Large intestine (tissue), 3 donors: ENCODE results near the gene PLA2G7. TPM values are rescaled to one million over a fixed set of nuclear protein-coding genes. Genes with fewer than 3 reads are reported as not detected.

ENCODE experiments used
- DNase-seq, 2 donors: peaks; one replicate each; pipeline versions ENCODE4 v3.0.0 to v3.0.0-alpha.2; 2013
- H3K27ac ChIP-seq: one replicate; pipeline ENCODE4 v1.5.1; 2013; ENCODE audit warnings: low read length
- H3K27me3 ChIP-seq: 2 replicates; pipeline ENCODE4 v1.6.1; 2013; ENCODE audit warnings: low read length; ENCODE audit not compliant: control insufficient read depth, insufficient read depth
- H3K36me3 ChIP-seq: 2 replicates; pipeline ENCODE4 v1.6.1; 2013; ENCODE audit warnings: low read length; ENCODE audit not compliant: control insufficient read depth, insufficient read depth
- H3K4me1 ChIP-seq: one replicate; pipeline ENCODE4 v1.6.1; 2013; ENCODE audit warnings: low read length; ENCODE audit not compliant: control insufficient read depth, insufficient read depth
- H3K4me3 ChIP-seq: one replicate; pipeline ENCODE4 v1.5.1; 2013; ENCODE audit warnings: low read length
- H3K9me3 ChIP-seq: one replicate; pipeline ENCODE4 v1.6.1; 2013; ENCODE audit warnings: mild to moderate bottlenecking, low read depth, low read length, moderate library complexity; ENCODE audit not compliant: control insufficient read depth
- WGBS: methylation state at CpG from one replicate; pipeline ENCODE4 v1.1.5; 2013; ENCODE audit warnings: low lambda C conversion rate; ENCODE audit not compliant: insufficient coverage; 5-methylcytosine and 5-hydroxymethylcytosine counted together
- polyA plus RNA-seq: library from polyadenylated mRNA; unstranded; fragments of 120-200 nt; gene quantifications from one replicate; pipeline ENCODE4 v1.2.1, GENCODE V29; 2013

The PLA2G7 gene
- polyA plus RNA-seq, 1 donor, result 1.1 TPM

- no peak for DNase-seq
- no peaks in the 10 kb centered on the region for H3K4me1 ChIP-seq
- H3K27ac ChIP-seq, result no peak overlapping the region
- peaks cover 15% of the 10 kb centered on the region for H3K9me3 ChIP-seq
- no peaks in the 10 kb centered on the region for H3K27me3 ChIP-seq
- H3K4me3 ChIP-seq, result no peak overlapping the region
- WGBS, result no CpG with 5 or more reads among the region's 3 CpGs
- no peaks in the 10 kb centered on the region for H3K36me3 ChIP-seq
Measured at GRCh38 chr6:46689657-46690056, 45.5 kb downstream of the PLA2G7 start.

- no peaks in the 10 kb centered on the region for H3K27me3 ChIP-seq
- no peaks in the 10 kb centered on the region for H3K36me3 ChIP-seq
- peaks cover 15% of the 10 kb centered on the region for H3K9me3 ChIP-seq
- H3K4me1 ChIP-seq, result no peaks in the 10 kb centered on the region
- no peak overlapping the region for H3K27ac ChIP-seq
- no peak for DNase-seq
- WGBS, result no CpG with 5 or more reads among the region's 13 CpGs
- H3K4me3 ChIP-seq, result no peak overlapping the region
Measured at GRCh38 chr6:46688966-46689335, 46.2 kb downstream of the PLA2G7 start.

GRCh38 chr6:46688117-46688965 lies 46.8 kb downstream of the PLA2G7 start:
- Histone ChIP-seq H3K9me3 (peaks cover 15% of the 10 kb centered on the region), H3K4me3 (no peak overlapping the region), H3K27ac (no peak overlapping the region), H3K36me3 (no peaks in the 10 kb centered on the region), H3K4me1 (no peaks in the 10 kb centered on the region), H3K27me3 (no peaks in the 10 kb centered on the region)
- WGBS, result no CpG with 5 or more reads among the region's 85 CpGs
- no peak for DNase-seq

- H3K4me1 ChIP-seq, result no peaks in the 10 kb centered on the region
- DNase-seq, result no peak
Measured at GRCh38 chr6:46687619-46688097, 47.5 kb downstream of the PLA2G7 start, which contains the start of gene TDRD6. TDRD6 (plus strand) TSS chr6:46687885; CDS start chr6:46688129, 244 bp downstream.

GRCh38 chr6:46684771-46685170 lies 50.4 kb downstream of the PLA2G7 start:
- no peaks in the 10 kb centered on the region for H3K4me1 ChIP-seq
- H3K36me3 ChIP-seq, result no peaks in the 10 kb centered on the region
- H3K27me3 ChIP-seq, result no peaks in the 10 kb centered on the region
- peaks cover 15% of the 10 kb centered on the region for H3K9me3 ChIP-seq
- DNase-seq, result no peak
- 84% methylated on average over 4 of the region's 4 CpGs for WGBS
- H3K4me3 ChIP-seq, result no peak overlapping the region
- H3K27ac ChIP-seq, result no peak overlapping the region

More at GRCh38 chr6:46687619-46688097, 47.5 kb downstream of the PLA2G7 start, which contains the start of gene TDRD6:
- Histone ChIP-seq H3K27me3 (no peaks in the 10 kb centered on the region), H3K4me3 (no peak within 1 kb of the TSS), H3K36me3 (no peaks in the 10 kb centered on the region), H3K27ac (no peak within 1 kb of the TSS), H3K9me3 (peaks cover 15% of the 10 kb centered on the region)
- WGBS, result no CpG with 5 or more reads among the region's 41 CpGs

GRCh38 chr6:46677314-46677654 lies 57.9 kb downstream of the PLA2G7 start:
- Histone ChIP-seq H3K27me3 (no peaks in the 10 kb centered on the region), H3K4me1 (no peaks in the 10 kb centered on the region), H3K36me3 (peaks cover 6% of the 10 kb centered on the region), H3K27ac (no peak overlapping the region), H3K4me3 (no peak overlapping the region), H3K9me3 (no peaks in the 10 kb centered on the region)
- no CpG with 5 or more reads among the region's 4 CpGs for WGBS
- no peak for DNase-seq

- Histone ChIP-seq H3K36me3 (peaks cover 10% of the 10 kb centered on the region), H3K27me3 (no peaks in the 10 kb centered on the region), H3K27ac (no peak overlapping the region), H3K4me1 (no peaks in the 10 kb centered on the region), H3K4me3 (no peak overlapping the region), H3K9me3 (no peaks in the 10 kb centered on the region)
- 77% methylated on average over 2 of the region's 6 CpGs for WGBS
- no peak for DNase-seq
Measured at GRCh38 chr6:46676604-46677313, 58.4 kb downstream of the PLA2G7 start.

- no peak overlapping the region for H3K4me3 ChIP-seq
- peaks cover 13% of the 10 kb centered on the region for H3K36me3 ChIP-seq
- H3K27me3 ChIP-seq, result no peaks in the 10 kb centered on the region
- no peaks in the 10 kb centered on the region for H3K9me3 ChIP-seq
- no peaks in the 10 kb centered on the region for H3K4me1 ChIP-seq
- DNase-seq, result no peak
- no CpG with 5 or more reads among the region's 1 CpG for WGBS
- no peak overlapping the region for H3K27ac ChIP-seq
Measured at GRCh38 chr6:46674410-46674809, 60.8 kb downstream of the PLA2G7 start.

GRCh38 chr6:46667377-46667776 lies 67.8 kb downstream of the PLA2G7 start:
- no peak overlapping the region for H3K27ac ChIP-seq
- WGBS, result no CpG with 5 or more reads among the region's 2 CpGs
- H3K27me3 ChIP-seq, result no peaks in the 10 kb centered on the region
- no peaks in the 10 kb centered on the region for H3K4me1 ChIP-seq
- no peak for DNase-seq
- H3K36me3 ChIP-seq, result peaks cover 14% of the 10 kb centered on the region
- no peak overlapping the region for H3K4me3 ChIP-seq
- H3K9me3 ChIP-seq, result no peaks in the 10 kb centered on the region

GRCh38 chr6:46661483-46661882 lies 73.7 kb downstream of the PLA2G7 start:
- Histone ChIP-seq H3K27ac (no peak overlapping the region), H3K9me3 (no peaks in the 10 kb centered on the region), H3K27me3 (no peaks in the 10 kb centered on the region), H3K4me1 (no peaks in the 10 kb centered on the region), H3K4me3 (no peak overlapping the region), H3K36me3 (peaks cover 5% of the 10 kb centered on the region)
- no peak for DNase-seq
- WGBS, result no CpG with 5 or more reads among the region's 2 CpGs
